SJSA1 (cell line): ENCODE data around the gene CHP1. TPM values are rescaled to one million over a fixed set of nuclear protein-coding genes. Genes with fewer than 3 reads are reported as not detected.
A peak's percentile ranks its signal among the peaks of the same experiment; 100 is the strongest.

Experiments used
- DNase-seq, 2 experiments: peaks; one replicate each; pipeline ENCODE4 v3.0.0-alpha.2; 2015 to 2020; ENCODE audit warnings: low spot score in 2 of 2, low read depth in 1 of 2
- H3K27ac ChIP-seq: fragments of 250-450 bp; sonication (Bioruptor Pico); 2 replicates; pipeline ENCODE4 v1.5.1; 2020; ENCODE audit warnings: mild to moderate bottlenecking, moderate library complexity
- H3K27me3 ChIP-seq: fragments of 250-450 bp; sonication (Bioruptor Pico); replicated peaks from 2 replicates; pipeline ENCODE4 v1.5.1; 2020; ENCODE audit warnings: mild to moderate bottlenecking, moderate library complexity
- H3K36me3 ChIP-seq: fragments of 250-450 bp; sonication (Bioruptor Pico); 2 replicates; pipeline ENCODE4 v1.5.1; 2020; ENCODE audit warnings: mild to moderate bottlenecking
- H3K4me1 ChIP-seq: fragments of 250-450 bp; sonication (Bioruptor Pico); replicated peaks from 2 replicates; pipeline ENCODE4 v1.6.1; 2021; ENCODE audit warnings: mild to moderate bottlenecking
- H3K4me3 ChIP-seq: fragments of 250-450 bp; sonication (Bioruptor Pico); 2 replicates; pipeline ENCODE4 v1.5.1; 2020; ENCODE audit warnings: mild to moderate bottlenecking
- H3K9me3 ChIP-seq: fragments of 250-450 bp; sonication (Bioruptor Pico); replicated peaks from 2 replicates; pipeline ENCODE4 v1.5.1; 2020; ENCODE audit warnings: mild to moderate bottlenecking
- total RNA-seq: library from RNA; depleted of rRNA; stranded (reverse); fragments of >200 nt; shearing (Covaris generic); gene quantifications from 2 replicates; pipeline ENCODE4 v1.2.3, GENCODE V29; 2014; rRNA removed

Gene CHP1
- total RNA-seq, result 46.1 and 71.8 TPM in 2 replicates

DNA sequence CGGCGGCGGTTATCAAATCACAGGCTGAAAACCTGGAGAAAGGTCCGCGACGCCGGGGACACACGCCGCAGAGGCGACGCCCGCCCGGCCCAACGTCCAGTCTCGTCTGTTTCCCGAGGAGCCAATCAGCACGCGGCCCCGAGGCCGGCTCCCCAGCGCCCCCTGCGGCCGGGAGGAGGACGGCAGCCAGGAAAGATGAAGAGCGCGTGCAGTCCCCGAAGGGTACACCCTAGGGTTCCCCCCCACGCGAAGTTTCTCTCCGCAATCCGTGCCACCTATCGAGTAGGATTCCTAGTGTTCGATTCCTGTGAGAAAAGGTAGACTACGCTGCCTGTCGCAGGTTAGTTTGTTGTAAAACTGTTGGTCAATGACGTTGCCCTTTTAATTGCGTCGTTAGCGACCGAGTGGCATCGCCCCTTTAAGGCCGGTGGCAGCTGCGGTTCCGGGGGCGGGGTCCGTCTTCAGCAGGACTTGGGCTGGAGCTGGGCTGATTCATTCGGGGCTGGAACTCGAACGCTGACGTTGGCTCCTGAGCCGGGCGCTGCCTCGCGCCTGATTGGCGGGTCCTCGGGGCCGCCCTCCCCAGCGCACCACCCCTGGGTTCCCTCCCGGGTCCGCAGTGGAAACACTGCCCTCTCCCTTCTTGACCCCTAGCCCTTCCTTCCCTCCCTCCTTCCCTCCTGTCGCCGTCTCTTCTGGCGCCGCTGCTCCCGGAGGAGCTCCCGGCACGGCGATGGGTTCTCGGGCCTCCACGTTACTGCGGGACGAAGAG is at the start of gene CHP1, which contains the start of gene EXD1:
Gene CHP1, plus strand, starts transcription at position 619 of the 772 bp plus-strand sequence. Its CDS starts 115 bp downstream, at position 734.
Gene EXD1, minus strand, starts transcription at position 108 of the 772 bp plus-strand sequence. CDS start 4,182 bp downstream, outside the sequence.
- peak; percentile 97 to 99 for DNase-seq
- Histone ChIP-seq H3K4me1 (peaks cover 21% of the 10 kb centered on the region), H3K27ac (peak within 1 kb of the TSS; percentile 36), H3K4me3 (peak within 1 kb of the TSS; percentile 61), H3K9me3 (no peaks in the 10 kb centered on the region), H3K36me3 (no peaks in the 10 kb centered on the region), H3K27me3 (no peaks in the 10 kb centered on the region)

DNA sequence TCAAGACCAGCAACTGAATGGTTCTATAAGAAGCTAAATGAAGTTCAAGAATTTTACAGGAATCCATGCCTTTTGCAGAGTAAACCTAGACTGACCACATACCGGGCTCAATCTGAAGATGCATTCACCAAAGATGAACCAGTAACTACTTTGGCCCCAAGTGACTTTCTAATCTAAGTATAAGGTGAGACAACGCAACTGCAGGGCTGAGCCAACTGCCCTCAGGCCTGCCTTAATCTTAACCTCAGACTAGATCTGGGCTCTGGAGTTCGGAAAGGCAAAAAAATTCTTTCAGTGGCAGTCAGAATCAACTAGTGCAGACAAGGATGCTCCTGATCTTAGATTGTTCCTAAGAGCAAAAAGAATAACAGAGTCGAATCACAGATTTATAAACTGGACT is 48.8 kb upstream of the CHP1 start:
- Histone ChIP-seq H3K27me3 (no peaks in the 10 kb centered on the region), H3K36me3 (no peaks in the 10 kb centered on the region), H3K9me3 (no peaks in the 10 kb centered on the region), H3K4me3 (no peak overlapping the region), H3K4me1 (peaks cover 12% of the 10 kb centered on the region), H3K27ac (no peak overlapping the region)
- DNase-seq, result no peak

GRCh38 chr15:41183581-41183980 is 47.5 kb upstream of the CHP1 start:
- H3K27ac ChIP-seq, result no peak overlapping the region

GRCh38 chr15:41194444-41194843 is 36.6 kb upstream of the CHP1 start:
- Histone ChIP-seq H3K27ac (no peak overlapping the region), H3K36me3 (no peaks in the 10 kb centered on the region), H3K9me3 (no peaks in the 10 kb centered on the region), H3K4me3 (no peak overlapping the region), H3K4me1 (no peaks in the 10 kb centered on the region), H3K27me3 (no peaks in the 10 kb centered on the region)
- no peak for DNase-seq

More at GRCh38 chr15:41183581-41183980, 47.5 kb upstream of the CHP1 start:
- no peak for DNase-seq
- H3K4me1 ChIP-seq, result peaks cover 12% of the 10 kb centered on the region
- H3K4me3 ChIP-seq, result no peak overlapping the region
- H3K36me3 ChIP-seq, result no peaks in the 10 kb centered on the region
- H3K9me3 ChIP-seq, result no peaks in the 10 kb centered on the region
- no peaks in the 10 kb centered on the region for H3K27me3 ChIP-seq

GRCh38 chr15:41199470-41199869 is 31.6 kb upstream of the CHP1 start:
- no peaks in the 10 kb centered on the region for H3K36me3 ChIP-seq
- no peak for DNase-seq

GRCh38 chr15:41203395-41203794 is 27.7 kb upstream of the CHP1 start:
- Histone ChIP-seq H3K27me3 (no peaks in the 10 kb centered on the region), H3K27ac (no peak overlapping the region), H3K4me3 (no peak overlapping the region), H3K4me1 (no peaks in the 10 kb centered on the region; the same call in 1 of the 2 replicates), H3K9me3 (no peaks in the 10 kb centered on the region), H3K36me3 (no peaks in the 10 kb centered on the region)
- no peak for DNase-seq

More at GRCh38 chr15:41199470-41199869, 31.6 kb upstream of the CHP1 start:
- H3K9me3 ChIP-seq, result no peaks in the 10 kb centered on the region
- H3K4me1 ChIP-seq, result no peaks in the 10 kb centered on the region
- no peak overlapping the region for H3K4me3 ChIP-seq
- no peaks in the 10 kb centered on the region for H3K27me3 ChIP-seq
- no peak overlapping the region for H3K27ac ChIP-seq

- Histone ChIP-seq H3K36me3 (no peaks in the 10 kb centered on the region), H3K9me3 (no peaks in the 10 kb centered on the region), H3K27me3 (no peaks in the 10 kb centered on the region), H3K4me3 (no peak overlapping the region), H3K27ac (no peak overlapping the region), H3K4me1 (no peaks in the 10 kb centered on the region; the same call in 1 of the 2 replicates)
- no peak for DNase-seq
These were observed 25.8 kb upstream of the CHP1 start for GRCh38 chr15:41205315-41205714.

DNA sequence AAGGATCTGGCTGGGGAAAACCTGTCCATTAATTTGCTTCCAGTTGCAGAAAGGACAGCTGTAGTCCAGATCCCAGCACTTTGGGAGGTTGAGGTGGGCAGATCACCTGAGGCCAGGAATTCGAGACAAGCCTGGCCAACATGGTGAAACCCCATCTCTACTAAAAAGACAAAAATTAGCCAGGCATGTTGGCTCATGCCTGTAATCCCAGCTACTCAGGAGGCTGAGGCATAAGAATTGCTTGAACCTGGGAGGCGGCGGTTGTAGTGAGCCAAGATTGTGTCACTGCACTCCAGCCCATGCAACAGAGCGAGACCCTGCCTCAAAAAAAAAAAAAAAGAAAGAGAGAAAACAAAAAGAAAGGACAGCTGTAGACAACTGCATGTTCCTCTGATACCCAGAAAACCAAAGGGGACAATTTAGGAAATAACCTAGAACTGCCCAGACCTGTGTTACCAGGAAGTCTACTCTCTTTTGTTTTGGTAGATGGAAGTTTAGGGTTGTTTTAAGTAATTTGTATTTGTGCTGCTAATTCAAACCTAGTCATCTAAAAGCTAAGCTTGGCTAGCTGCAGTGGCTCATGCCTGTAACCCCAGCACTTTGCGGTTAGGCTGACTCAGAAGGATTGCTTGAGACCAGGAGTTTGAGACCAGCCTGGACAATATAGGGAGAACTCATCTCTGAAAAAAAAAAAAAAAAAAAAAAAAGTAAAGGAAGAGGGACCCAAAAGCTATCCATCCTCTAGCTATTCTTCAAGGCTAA is 23.2 kb upstream of the CHP1 start:
- DNase-seq, result peak; percentile 47 to 63
- H3K9me3 ChIP-seq, result no peaks in the 10 kb centered on the region
- H3K4me3 ChIP-seq, result no peak overlapping the region
- H3K4me1 ChIP-seq, result no peaks in the 10 kb centered on the region; the same call in 1 of the 2 replicates
- H3K27ac ChIP-seq, result no peak overlapping the region
- peaks cover 2% of the 10 kb centered on the region; the same call in 1 of the 2 replicates for H3K27me3 ChIP-seq
- H3K36me3 ChIP-seq, result no peaks in the 10 kb centered on the region

DNA sequence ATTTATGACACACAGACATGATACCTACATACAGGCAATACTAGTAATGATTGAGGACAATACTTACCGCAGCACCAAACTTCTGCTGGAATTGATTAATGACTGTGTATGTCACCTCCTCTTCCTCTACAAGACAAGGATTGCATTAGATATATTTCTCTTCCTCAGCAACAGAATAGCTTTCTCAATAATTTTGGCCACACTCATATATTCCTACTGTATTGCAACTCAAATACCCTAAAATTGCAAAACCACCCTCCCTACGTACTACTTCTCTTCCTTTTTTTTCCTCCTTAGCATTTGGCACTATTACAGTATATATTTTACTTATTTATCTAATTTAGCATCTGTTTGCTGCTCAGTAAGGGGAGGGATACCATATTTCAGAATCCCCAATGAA is 15.4 kb upstream of the CHP1 start:
- DNase-seq, result no peak
- Histone ChIP-seq H3K27ac (no peak overlapping the region), H3K36me3 (no peaks in the 10 kb centered on the region)

DNA sequence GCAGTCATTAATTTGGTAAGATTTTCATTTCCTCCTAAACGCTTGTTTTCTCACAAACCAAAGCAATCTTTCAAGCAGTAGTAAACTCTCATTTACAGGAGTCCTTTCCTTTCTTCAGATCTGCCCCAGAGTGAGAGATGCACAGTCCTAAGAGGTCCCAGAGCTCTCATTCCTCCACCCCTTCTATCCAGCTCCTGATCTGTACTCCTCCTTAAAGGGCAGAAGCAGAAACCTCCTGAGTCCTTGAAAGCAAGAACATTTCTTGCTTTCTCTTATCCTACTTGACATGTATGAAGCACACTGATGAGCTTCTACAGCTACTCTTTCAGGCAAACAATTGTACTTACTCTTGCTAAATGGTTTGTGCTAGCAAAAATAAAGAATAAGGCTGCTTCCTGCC is 12.2 kb upstream of the CHP1 start:
- H3K4me3 ChIP-seq, result no peak overlapping the region
- H3K36me3 ChIP-seq, result no peaks in the 10 kb centered on the region
- H3K4me1 ChIP-seq, result no peaks in the 10 kb centered on the region
- H3K27ac ChIP-seq, result no peak overlapping the region
- peaks cover 30% of the 10 kb centered on the region for H3K27me3 ChIP-seq
- no peak for DNase-seq
- no peaks in the 10 kb centered on the region for H3K9me3 ChIP-seq

More for the DNA sequence above, 15.4 kb upstream of the CHP1 start:
- H3K4me3 ChIP-seq, result no peak overlapping the region
- no peaks in the 10 kb centered on the region for H3K4me1 ChIP-seq
- H3K27me3 ChIP-seq, result peaks cover 31% of the 10 kb centered on the region
- H3K9me3 ChIP-seq, result no peaks in the 10 kb centered on the region

GRCh38 chr15:41219381-41219780 is 11.7 kb upstream of the CHP1 start:
- Histone ChIP-seq H3K27ac (no peak overlapping the region), H3K36me3 (no peaks in the 10 kb centered on the region), H3K9me3 (no peaks in the 10 kb centered on the region), H3K4me3 (no peak overlapping the region), H3K4me1 (no peaks in the 10 kb centered on the region), H3K27me3 (peaks cover 30% of the 10 kb centered on the region)
- no peak for DNase-seq

- Histone ChIP-seq H3K4me1 (peaks cover 21% of the 10 kb centered on the region), H3K4me3 (peak overlapping the region; percentile 61), H3K27ac (peak overlapping the region; percentile 36; the same call in 1 of the 2 replicates), H3K27me3 (no peaks in the 10 kb centered on the region), H3K36me3 (no peaks in the 10 kb centered on the region), H3K9me3 (no peaks in the 10 kb centered on the region)
- no peak for DNase-seq
These were observed 771 bp upstream of the CHP1 start for GRCh38 chr15:41230345-41230649.

DNA sequence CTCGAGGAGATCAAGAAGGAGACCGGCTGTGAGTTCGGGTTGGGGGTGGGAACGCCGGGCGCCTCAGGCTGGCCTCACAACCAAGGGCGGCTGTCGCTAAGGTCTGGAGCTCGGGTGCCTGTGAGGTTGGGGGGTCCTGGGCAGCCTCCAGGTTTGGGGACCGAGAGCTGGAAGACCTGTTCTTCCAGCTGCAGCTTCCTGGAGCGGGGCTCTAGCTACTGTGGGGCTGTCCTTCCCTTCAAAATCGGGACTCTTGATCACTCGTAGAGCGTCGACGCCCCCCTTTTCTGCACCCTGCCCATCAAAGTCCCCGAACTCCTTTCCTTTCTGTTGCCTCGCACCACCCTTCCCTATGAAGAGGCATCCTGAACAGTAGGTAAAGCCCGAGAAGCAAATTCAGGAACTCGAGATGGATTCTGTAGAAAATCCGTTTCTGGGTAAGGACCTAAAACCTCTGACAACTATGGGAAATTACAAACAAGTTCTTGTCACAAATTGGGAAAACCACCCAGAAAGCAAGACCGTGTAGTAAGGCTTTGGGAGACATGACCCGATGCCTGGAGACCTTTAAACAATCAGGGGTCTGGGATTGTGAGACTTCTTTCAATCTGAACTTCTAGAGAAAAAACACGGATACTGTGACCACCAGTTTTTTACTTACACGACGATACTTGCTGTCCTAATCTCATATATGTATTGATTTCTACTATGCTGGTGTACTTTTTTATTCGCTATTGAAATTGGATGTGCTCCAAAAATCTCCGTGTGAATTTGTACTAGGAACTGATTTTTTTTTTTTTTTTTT is 556 bp downstream of the CHP1 start:
- H3K27ac ChIP-seq, result peak overlapping the region; percentile 33
- no peaks in the 10 kb centered on the region for H3K27me3 ChIP-seq
- peak overlapping the region; percentile 61 for H3K4me3 ChIP-seq
- no peaks in the 10 kb centered on the region for H3K9me3 ChIP-seq
- H3K4me1 ChIP-seq, result peaks cover 21% of the 10 kb centered on the region
- H3K36me3 ChIP-seq, result no peaks in the 10 kb centered on the region
- DNase-seq, result no peak
